CD8-positive, alpha-beta memory T cell (primary cell): ENCODE results near the gene LMBRD2. TPM values are rescaled to one million over a fixed set of nuclear protein-coding genes. Genes with fewer than 3 reads are reported as not detected.
"Not testable (repeated sequence)": the region's sequence is repeated elsewhere in the genome, so short reads cannot be mapped to it uniquely, and the experiment has no call there.

Source experiments
- CTCF ChIA-PET: fragments of 350-600 bp; sonication (Branson Sonifier 250); formaldehyde crosslinking; loops from one replicate; lab custom pipeline; 2021; ENCODE audit warnings: antibody characterized with exemption; lab: Charles Lee
- POLR2A ChIA-PET: fragments of 350-600 bp; sonication (Branson Sonifier 250); formaldehyde crosslinking; loops from one replicate; lab custom pipeline; 2021; ENCODE audit warnings: antibody characterized with exemption; lab: Charles Lee
- DNase-seq, 5 donors: peaks; one replicate each; pipeline versions ENCODE4 v3.0.0 to v3.0.0-alpha.2; 2020 to 2022; ENCODE audit warnings: mixed read lengths in 1 of 5
- H3K27ac ChIP-seq: one replicate; pipeline ENCODE4 v1.7.0; 2013; ENCODE audit warnings: low read depth, mild to moderate bottlenecking, low read length, moderate library complexity
- H3K27me3 ChIP-seq: 2 replicates; pipeline ENCODE4 v1.7.0; 2013; ENCODE audit warnings: low read length, mild to moderate bottlenecking; ENCODE audit not compliant: insufficient read depth, poor library complexity, severe bottlenecking
- H3K36me3 ChIP-seq: 2 replicates; pipeline ENCODE4 v1.7.0; 2013; ENCODE audit warnings: mild to moderate bottlenecking, low read length, moderate library complexity; ENCODE audit not compliant: insufficient read depth
- H3K4me1 ChIP-seq: 2 replicates; pipeline ENCODE4 v1.7.0; 2013; ENCODE audit warnings: mild to moderate bottlenecking, low read length, moderate library complexity; ENCODE audit not compliant: insufficient read depth
- H3K4me3 ChIP-seq: 2 replicates; pipeline ENCODE4 v1.7.0; 2013; ENCODE audit warnings: mild to moderate bottlenecking, low read length
- H3K9me3 ChIP-seq: 2 replicates; pipeline ENCODE4 v1.7.0; 2013; ENCODE audit warnings: mild to moderate bottlenecking, low read length
- H3K27ac Mint-ChIP-seq, 8 donors: one replicate each; pipeline ENCODE4 v1.8.0; 2020 to 2021; ENCODE audit warnings: mixed read lengths in 8 of 8, mild to moderate bottlenecking in 6 of 8, inconsistent platforms in 3 of 8, moderate library complexity in 3 of 8
- H3K27me3 Mint-ChIP-seq, 2 donors: one replicate each; pipeline ENCODE4 v1.8.0; 2020 to 2021; ENCODE audit warnings: mixed read lengths in 2 of 2, mild to moderate bottlenecking in 1 of 2, moderate library complexity in 1 of 2
- H3K36me3 Mint-ChIP-seq, 3 donors: one replicate each; pipeline ENCODE4 v1.8.0; 2020 to 2021; ENCODE audit warnings: mixed read lengths in 3 of 3, inconsistent platforms in 1 of 3, mild to moderate bottlenecking in 1 of 3
- H3K4me1 Mint-ChIP-seq, 3 donors: one replicate each; pipeline ENCODE4 v1.8.0; 2020 to 2021; ENCODE audit warnings: mixed read lengths in 3 of 3, inconsistent platforms in 1 of 3, mild to moderate bottlenecking in 1 of 3
- H3K4me3 Mint-ChIP-seq, 7 donors: one replicate each; pipeline ENCODE4 v1.8.0; 2020 to 2021; ENCODE audit warnings: mixed read lengths in 7 of 7, mild to moderate bottlenecking in 6 of 7, moderate library complexity in 4 of 7, inconsistent platforms in 2 of 7
- H3K9me3 Mint-ChIP-seq, 5 donors: one replicate each; pipeline ENCODE4 v1.8.0; 2020 to 2022; ENCODE audit warnings: mixed read lengths in 5 of 5, mild to moderate bottlenecking in 3 of 5, moderate library complexity in 2 of 5, inconsistent platforms in 1 of 5
- polyA plus RNA-seq: library from polyadenylated mRNA; unstranded; fragments of 300-500 nt; fragmentation: Illumina TruSeq; gene quantifications from one replicate; pipeline ENCODE4 v1.2.3, GENCODE V29; 2021
- total RNA-seq, 2 experiments: library from RNA; stranded (reverse); gene quantifications; one replicate each; pipeline ENCODE4 v1.2.3, GENCODE V29; 2021

The LMBRD2 gene
- total and polyA plus RNA-seq, 3 experiments from 2014 or later = 5.8 to 11.4 (median 9.3) TPM

GRCh38 chr5:36133009-36133408 lies 18.7 kb downstream of the LMBRD2 start:
- H3K4me3 Mint-ChIP-seq, DNase-seq, H3K27ac Mint-ChIP-seq, CTCF ChIA-PET, H3K36me3 ChIP-seq, POLR2A ChIA-PET, H3K4me3 ChIP-seq, H3K4me1 ChIP-seq, H3K27me3 ChIP-seq, H3K27ac ChIP-seq, H3K9me3 ChIP-seq, H3K27me3 Mint-ChIP-seq: not testable (repeated sequence)
- Mint-ChIP-seq H3K9me3 (peaks cover 8 to 14% (median 11%) of the 10 kb centered on the region in 5 donors), H3K4me1 (peaks cover 20 to 27% (median 24%) of the 10 kb centered on the region in 3 donors), H3K36me3 (peaks cover 40 to 70% (median 53%) of the 10 kb centered on the region in 3 donors)

- H3K4me3 ChIP-seq, H3K4me3 Mint-ChIP-seq, H3K27ac Mint-ChIP-seq, H3K27ac ChIP-seq, H3K27me3 Mint-ChIP-seq, H3K27me3 ChIP-seq, H3K36me3 ChIP-seq, CTCF ChIA-PET, H3K4me1 ChIP-seq, DNase-seq, POLR2A ChIA-PET, H3K9me3 ChIP-seq: not testable (repeated sequence)
- H3K36me3 Mint-ChIP-seq = peaks cover 36 to 69% (median 49%) of the 10 kb centered on the region in 3 donors
- H3K9me3 Mint-ChIP-seq = peaks cover 8 to 16% (median 11%) of the 10 kb centered on the region in 5 donors
- peaks cover 31 to 45% (median 41%) of the 10 kb centered on the region in 3 donors for H3K4me1 Mint-ChIP-seq
Observed at GRCh38 chr5:36129666-36130065, 22.0 kb downstream of the LMBRD2 start.

DNA sequence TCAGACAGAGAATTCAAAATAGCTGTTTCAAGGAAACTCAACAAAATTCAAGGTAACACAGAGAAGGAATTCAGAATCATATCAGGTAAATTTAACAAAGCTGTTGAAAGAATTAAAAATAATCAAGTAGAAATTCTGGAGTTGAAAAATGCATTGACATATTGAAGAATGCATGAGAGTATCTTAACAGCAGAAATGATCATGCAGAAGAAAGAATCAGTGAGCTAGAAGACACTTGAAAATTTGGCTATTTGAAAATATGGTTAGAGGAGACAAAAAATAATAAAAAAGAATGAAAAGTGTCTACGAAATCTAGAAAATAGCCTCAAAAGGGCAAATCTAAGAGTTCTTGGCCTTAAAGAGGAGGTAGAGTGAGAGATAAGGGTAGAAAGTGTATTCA lies 22.9 kb downstream of the LMBRD2 start:
- Histone ChIP-seq H3K4me3 (no peak overlapping the region), H3K9me3 (no peaks in the 10 kb centered on the region), H3K27ac (no peak overlapping the region), H3K27me3 (no peaks in the 10 kb centered on the region), H3K4me1 (no peaks in the 10 kb centered on the region), H3K36me3 (no peaks in the 10 kb centered on the region)
- ChIA-PET CTCF (no interaction called here), POLR2A (no interaction called here)
- no peaks in the 10 kb centered on the region for H3K27me3 Mint-ChIP-seq
- H3K4me1 Mint-ChIP-seq = peaks cover 31 to 45% (median 41%) of the 10 kb centered on the region in 3 donors
- DNase-seq = no peak
- no peak overlapping the region for H3K4me3 Mint-ChIP-seq
- H3K27ac Mint-ChIP-seq = no peak overlapping the region
- peaks cover 31 to 66% (median 49%) of the 10 kb centered on the region in 3 donors for H3K36me3 Mint-ChIP-seq
- H3K9me3 Mint-ChIP-seq = peaks cover 8 to 16% (median 11%) of the 10 kb centered on the region in 5 donors

GRCh38 chr5:36125868-36126267 lies 25.8 kb downstream of the LMBRD2 start:
- H3K27me3 Mint-ChIP-seq = no peaks in the 10 kb centered on the region
- ChIA-PET POLR2A (no interaction called here), CTCF (no interaction called here)
- Histone ChIP-seq H3K9me3 (no peaks in the 10 kb centered on the region), H3K36me3 (no peaks in the 10 kb centered on the region), H3K4me1 (no peaks in the 10 kb centered on the region), H3K27ac (no peak overlapping the region), H3K4me3 (no peak overlapping the region), H3K27me3 (no peaks in the 10 kb centered on the region)
- DNase-seq = no peak
- peaks cover 17 to 29% (median 24%) of the 10 kb centered on the region in 3 donors for H3K4me1 Mint-ChIP-seq
- peak overlapping the region in 1 of 8 donors; percentile 53 for H3K27ac Mint-ChIP-seq
- H3K36me3 Mint-ChIP-seq = peaks cover 27 to 60% (median 35%) of the 10 kb centered on the region in 3 donors
- peaks cover 8 to 16% (median 11%) of the 10 kb centered on the region in 5 donors for H3K9me3 Mint-ChIP-seq
- no peak overlapping the region for H3K4me3 Mint-ChIP-seq

GRCh38 chr5:36111238-36111637 lies 40.4 kb downstream of the LMBRD2 start:
- POLR2A ChIA-PET = no interaction called here
- Mint-ChIP-seq H3K36me3 (peaks cover 29 to 80% (median 48%) of the 10 kb centered on the region in 3 donors), H3K27me3 (no peaks in the 10 kb centered on the region), H3K4me3 (no peak overlapping the region), H3K27ac (no peak overlapping the region), H3K4me1 (no peaks in the 10 kb centered on the region), H3K9me3 (no peaks in the 10 kb centered on the region)
- H3K4me1 ChIP-seq = no peaks in the 10 kb centered on the region
- CTCF ChIA-PET = no interaction called here
- peaks cover 16% of the 10 kb centered on the region for H3K36me3 ChIP-seq
- no peaks in the 10 kb centered on the region for H3K9me3 ChIP-seq
- H3K27ac ChIP-seq = no peak overlapping the region
- DNase-seq = no peak
- no peaks in the 10 kb centered on the region for H3K27me3 ChIP-seq
- no peak overlapping the region for H3K4me3 ChIP-seq

DNA sequence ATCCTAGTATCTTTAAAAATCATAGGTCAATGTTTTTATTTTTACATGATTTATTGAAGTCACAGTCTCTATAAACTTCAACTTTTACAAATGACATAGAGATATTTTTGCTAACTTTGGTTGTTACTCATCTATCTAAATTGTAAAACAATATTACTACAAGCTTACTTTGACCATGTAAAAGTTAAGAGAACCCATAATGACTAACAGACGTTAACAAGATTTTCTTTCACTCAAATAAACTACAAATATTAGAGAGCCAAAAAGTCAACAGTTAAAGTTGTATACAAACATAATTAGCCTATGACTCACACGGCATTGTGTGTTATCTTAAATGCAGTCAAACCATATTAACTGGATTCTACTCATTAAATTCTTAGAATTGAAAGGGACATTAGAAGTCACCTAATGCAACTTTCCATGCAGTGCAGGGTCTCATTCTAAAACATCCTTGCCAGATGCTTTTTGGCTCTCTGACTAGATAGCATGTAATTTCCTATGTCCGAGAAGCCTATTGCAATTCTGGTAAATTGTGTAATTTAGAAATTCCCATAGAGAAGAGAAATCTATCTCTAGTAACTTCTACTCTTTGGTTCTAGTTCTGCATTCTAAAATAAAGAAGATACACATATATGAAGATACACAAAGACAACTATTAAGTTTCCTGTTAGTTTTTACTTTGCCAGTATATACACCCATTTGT lies 42.8 kb downstream of the LMBRD2 start:
- Mint-ChIP-seq H3K27ac (no peak overlapping the region), H3K4me3 (no peak overlapping the region), H3K36me3 (peaks cover 25 to 84% (median 42%) of the 10 kb centered on the region in 3 donors), H3K9me3 (no peaks in the 10 kb centered on the region), H3K27me3 (no peaks in the 10 kb centered on the region), H3K4me1 (no peaks in the 10 kb centered on the region)
- H3K36me3 ChIP-seq = peaks cover 21% of the 10 kb centered on the region
- no peak overlapping the region for H3K4me3 ChIP-seq
- CTCF ChIA-PET = no interaction called here
- H3K4me1 ChIP-seq = no peaks in the 10 kb centered on the region
- H3K27ac ChIP-seq = no peak overlapping the region
- H3K27me3 ChIP-seq = no peaks in the 10 kb centered on the region
- DNase-seq = no peak
- no peaks in the 10 kb centered on the region for H3K9me3 ChIP-seq
- POLR2A ChIA-PET = no interaction called here

DNA sequence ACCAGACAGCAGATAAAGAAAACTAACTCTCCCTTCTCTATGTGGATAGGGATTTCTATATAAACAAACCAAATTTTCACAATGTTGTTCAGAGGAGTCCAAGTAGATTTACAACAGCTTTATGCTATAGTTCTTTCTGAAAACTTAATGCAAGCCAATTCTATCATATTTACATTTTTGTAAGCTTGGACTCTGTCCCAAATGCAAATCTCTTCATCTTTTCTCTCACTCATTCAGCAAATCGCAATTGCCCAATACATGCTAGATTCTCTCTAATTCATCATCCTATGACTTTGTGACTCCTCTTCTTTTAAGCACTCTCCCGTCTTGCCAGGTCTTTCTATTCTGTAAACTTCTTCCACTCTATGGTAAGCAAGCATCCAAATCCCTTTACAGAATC lies 45.9 kb downstream of the LMBRD2 start:
- no peaks in the 10 kb centered on the region for H3K4me1 Mint-ChIP-seq
- H3K27me3 Mint-ChIP-seq = no peaks in the 10 kb centered on the region
- peaks cover 25 to 68% (median 39%) of the 10 kb centered on the region in 3 donors for H3K36me3 Mint-ChIP-seq
- Histone ChIP-seq H3K36me3 (peaks cover 21% of the 10 kb centered on the region), H3K27ac (no peak overlapping the region), H3K4me1 (no peaks in the 10 kb centered on the region), H3K27me3 (no peaks in the 10 kb centered on the region), H3K9me3 (no peaks in the 10 kb centered on the region), H3K4me3 (no peak overlapping the region)
- CTCF ChIA-PET = no interaction called here
- H3K4me3 Mint-ChIP-seq = no peak overlapping the region
- POLR2A ChIA-PET = no interaction called here
- no peak for DNase-seq
- peak overlapping the region in 1 of 8 donors; percentile 64 for H3K27ac Mint-ChIP-seq
- no peaks in the 10 kb centered on the region for H3K9me3 Mint-ChIP-seq

DNA sequence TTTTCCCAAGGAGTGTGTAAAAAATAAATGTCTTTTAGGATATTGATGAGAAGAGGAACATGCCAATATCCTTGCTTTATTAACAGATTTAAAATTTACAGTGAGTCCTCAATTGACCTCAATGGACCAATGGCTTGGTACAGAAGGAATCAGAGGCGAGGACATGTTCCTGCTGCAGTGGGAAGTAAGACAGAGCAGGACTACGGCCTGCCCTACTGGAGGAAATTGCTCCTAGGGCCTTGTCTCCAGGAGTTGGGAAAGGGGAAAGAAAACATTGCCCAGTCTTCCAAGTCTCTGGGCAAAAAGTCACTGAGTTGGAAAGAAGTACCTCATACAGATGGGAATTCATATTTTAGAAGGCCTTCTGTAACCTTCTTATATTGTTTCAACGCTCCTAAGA lies 51.9 kb downstream of the LMBRD2 start:
- DNase-seq = no peak
- Histone ChIP-seq H3K4me3 (no peak overlapping the region), H3K27ac (no peak overlapping the region), H3K4me1 (no peaks in the 10 kb centered on the region), H3K9me3 (no peaks in the 10 kb centered on the region), H3K27me3 (no peaks in the 10 kb centered on the region), H3K36me3 (peaks cover 4% of the 10 kb centered on the region)
- no peaks in the 10 kb centered on the region for H3K9me3 Mint-ChIP-seq
- POLR2A ChIA-PET = no interaction called here
- H3K4me3 Mint-ChIP-seq = no peak overlapping the region
- no peaks in the 10 kb centered on the region for H3K27me3 Mint-ChIP-seq
- no peaks in the 10 kb centered on the region for H3K4me1 Mint-ChIP-seq
- no peak overlapping the region for H3K27ac Mint-ChIP-seq
- H3K36me3 Mint-ChIP-seq = peaks cover 8 to 21% (median 15%) of the 10 kb centered on the region in 3 donors
- CTCF ChIA-PET = no interaction called here
